ENCODE measurements around the gene MBD3L5.
"Not testable (repeated sequence)": the region's sequence is repeated elsewhere in the genome, so short reads cannot be mapped to it uniquely, and the experiment has no call there.

The MBD3L5 gene

GRCh38 chr19:7030278-7030677, at the start of gene MBD3L5:
Gene MBD3L5 (plus strand): TSS chr19:7030578. CDS start chr19:7030612, 34 bp downstream.
- not testable (repeated sequence) for H3K9me3 ChIP-seq (ENCODE audit: low read length); H2AFZ ChIP-seq (ENCODE audit: low read length); H3K4me1 ChIP-seq (ENCODE audit: insufficient read depth, low read length, severe bottlenecking)

GRCh38 chr19:6983448-6983847, 46.9 kb upstream of the MBD3L5 start:
- Histone ChIP-seq H3K27me3 (ENCODE audit: insufficient read depth, low read length) (no peaks in the 10 kb centered on the region; the same call in 1 of the 2 replicates), H2AFZ (ENCODE audit: low read length) (no peak overlapping the region), H3K9me3 (ENCODE audit: low read length) (peaks cover 3% of the 10 kb centered on the region)

More at GRCh38 chr19:7030278-7030677, at the start of gene MBD3L5:
- H4K20me1 ChIP-seq (ENCODE audit: insufficient read depth, low read length); H3K9ac ChIP-seq (ENCODE audit: low read length); H3K9me2 ChIP-seq (ENCODE audit: low read depth, low read length); H3K4me3 ChIP-seq (ENCODE audit: low read depth, low read length, poor library complexity, severe bottlenecking); H3K4me2 ChIP-seq (ENCODE audit: low read length); H3K27me3 ChIP-seq (ENCODE audit: insufficient read depth, low read length); H3F3A ChIP-seq (ENCODE audit: insufficient read depth, low read length); H3K27ac ChIP-seq (ENCODE audit: low read depth, low read length, poor library complexity, severe bottlenecking); H3K36me3 ChIP-seq (ENCODE audit: insufficient read depth, low read length); H3K79me2 ChIP-seq (ENCODE audit: insufficient read depth, low read length): not testable (repeated sequence)

GRCh38 chr19:6987850-6988249, 42.5 kb upstream of the MBD3L5 start:
- Histone ChIP-seq H4K20me1 (ENCODE audit: insufficient read depth, low read length) (no peaks in the 10 kb centered on the region), H3K9me3 (ENCODE audit: low read length) (peaks cover 2% of the 10 kb centered on the region; the same call in 1 of the 2 replicates)

More at GRCh38 chr19:6983448-6983847, 46.9 kb upstream of the MBD3L5 start:
- Histone ChIP-seq H3K79me2 (ENCODE audit: insufficient read depth, low read length) (no peaks in the 10 kb centered on the region), H4K20me1 (ENCODE audit: insufficient read depth, low read length) (no peaks in the 10 kb centered on the region), H3K4me1 (ENCODE audit: insufficient read depth, low read length, severe bottlenecking) (no peaks in the 10 kb centered on the region), H3K36me3 (ENCODE audit: insufficient read depth, low read length) (no peaks in the 10 kb centered on the region; the same call in 1 of the 2 replicates), H3F3A (ENCODE audit: insufficient read depth, low read length) (no peaks in the 10 kb centered on the region), H3K9ac (ENCODE audit: low read length) (no peak overlapping the region), H3K4me2 (ENCODE audit: low read length) (no peak overlapping the region), H3K9me2 (ENCODE audit: low read depth, low read length) (no peaks in the 10 kb centered on the region), H3K27ac (ENCODE audit: low read depth, low read length, poor library complexity, severe bottlenecking) (no peak overlapping the region), H3K4me3 (ENCODE audit: low read depth, low read length, poor library complexity, severe bottlenecking) (no peak overlapping the region)
- TF ChIP-seq CTCF (IDR thresholded peaks at IDR 0.05; ENCODE audit: low read length) (no peak), EZH2 (IDR thresholded peaks at IDR 0.05; ENCODE audit: borderline replicate concordance, low read length) (no peak)

More at GRCh38 chr19:6987850-6988249, 42.5 kb upstream of the MBD3L5 start:
- TF ChIP-seq CTCF (IDR thresholded peaks at IDR 0.05; ENCODE audit: low read length), result no peak
- no peak for TF ChIP-seq EZH2 (IDR thresholded peaks at IDR 0.05; ENCODE audit: borderline replicate concordance, low read length)
- H3K36me3 ChIP-seq (ENCODE audit: insufficient read depth, low read length), result no peaks in the 10 kb centered on the region; the same call in 1 of the 2 replicates
- H2AFZ ChIP-seq (ENCODE audit: low read length), result no peak overlapping the region
- no peak overlapping the region for H3K4me2 ChIP-seq (ENCODE audit: low read length)
- no peak overlapping the region for H3K9ac ChIP-seq (ENCODE audit: low read length)
- H3F3A ChIP-seq (ENCODE audit: insufficient read depth, low read length), result no peaks in the 10 kb centered on the region
- H3K4me1 ChIP-seq (ENCODE audit: insufficient read depth, low read length, severe bottlenecking), result no peaks in the 10 kb centered on the region
- H3K79me2 ChIP-seq (ENCODE audit: insufficient read depth, low read length), result no peaks in the 10 kb centered on the region
- no peak overlapping the region for H3K4me3 ChIP-seq (ENCODE audit: low read depth, low read length, poor library complexity, severe bottlenecking)
- H3K27ac ChIP-seq (ENCODE audit: low read depth, low read length, poor library complexity, severe bottlenecking), result no peak overlapping the region
- H3K27me3 ChIP-seq (ENCODE audit: insufficient read depth, low read length), result no peaks in the 10 kb centered on the region; the same call in 1 of the 2 replicates
- H3K9me2 ChIP-seq (ENCODE audit: low read depth, low read length), result no peaks in the 10 kb centered on the region

Measured in OCI-LY1 (cell line).